ENCODE results near the gene PSMG3. TPM values are rescaled to one million over a fixed set of nuclear protein-coding genes. Genes with fewer than 3 reads are reported as not detected.

PSMG3 gene
- total RNA-seq, 1 donor from 2014 or later, result 10.7 TPM

GRCh38 chr7:1559626-1560590, 9.9 kb downstream of the PSMG3 start:
- DNase-seq (ENCODE audit: low spot score) (no peak), ATAC-seq (no peak)

- no peak for DNase-seq (ENCODE audit: low spot score)
- no peak for ATAC-seq
Observed at GRCh38 chr7:1558841-1559625, 10.8 kb downstream of the PSMG3 start.

- ATAC-seq (no peak), DNase-seq (ENCODE audit: low spot score) (no peak)
Observed at GRCh38 chr7:1558181-1558811, 11.5 kb downstream of the PSMG3 start.

DNA sequence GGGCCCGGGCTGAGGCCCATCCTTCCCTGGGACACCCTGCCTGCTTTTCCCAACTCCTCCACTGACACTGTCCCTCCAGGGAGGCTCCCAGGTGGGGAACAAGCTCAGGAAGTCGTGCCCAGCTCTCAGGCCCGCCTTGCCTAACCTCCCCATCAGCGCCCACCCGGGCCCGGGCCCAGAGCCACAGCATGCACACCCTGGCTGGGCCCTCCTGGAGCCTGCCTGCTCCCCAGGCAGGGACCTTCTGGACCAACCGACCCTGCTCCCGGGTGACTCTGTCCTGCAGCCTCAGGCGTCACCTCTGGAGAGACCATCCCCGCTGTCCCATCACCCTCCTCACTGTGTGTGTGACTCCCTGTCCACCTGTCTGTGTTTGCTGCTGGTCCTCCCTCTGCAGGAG, 12.1 kb downstream of the PSMG3 start:
- no peak for ATAC-seq
- DNase-seq (ENCODE audit: low spot score), result no peak

- ATAC-seq (no peak), DNase-seq (ENCODE audit: low spot score) (no peak)
Observed at GRCh38 chr7:1557006-1557405, 12.8 kb downstream of the PSMG3 start.

GRCh38 chr7:1555813-1556543, 13.9 kb downstream of the PSMG3 start, which contains the start of gene TMEM184A:
Gene TMEM184A, minus strand, starts transcription at chr7:1556205. Its CDS starts 721 bp downstream, at chr7:1555484.
- ATAC-seq (peak; percentile 89), DNase-seq (ENCODE audit: low spot score) (peak; percentile 97)

- peak; percentile 77 for ATAC-seq
- DNase-seq (ENCODE audit: low spot score), result peak; percentile 84
Observed at GRCh38 chr7:1555046-1555812, 14.6 kb downstream of the PSMG3 start.

GRCh38 chr7:1554333-1555045, 15.3 kb downstream of the PSMG3 start:
- ATAC-seq (no peak), DNase-seq (ENCODE audit: low spot score) (no peak)

DNA sequence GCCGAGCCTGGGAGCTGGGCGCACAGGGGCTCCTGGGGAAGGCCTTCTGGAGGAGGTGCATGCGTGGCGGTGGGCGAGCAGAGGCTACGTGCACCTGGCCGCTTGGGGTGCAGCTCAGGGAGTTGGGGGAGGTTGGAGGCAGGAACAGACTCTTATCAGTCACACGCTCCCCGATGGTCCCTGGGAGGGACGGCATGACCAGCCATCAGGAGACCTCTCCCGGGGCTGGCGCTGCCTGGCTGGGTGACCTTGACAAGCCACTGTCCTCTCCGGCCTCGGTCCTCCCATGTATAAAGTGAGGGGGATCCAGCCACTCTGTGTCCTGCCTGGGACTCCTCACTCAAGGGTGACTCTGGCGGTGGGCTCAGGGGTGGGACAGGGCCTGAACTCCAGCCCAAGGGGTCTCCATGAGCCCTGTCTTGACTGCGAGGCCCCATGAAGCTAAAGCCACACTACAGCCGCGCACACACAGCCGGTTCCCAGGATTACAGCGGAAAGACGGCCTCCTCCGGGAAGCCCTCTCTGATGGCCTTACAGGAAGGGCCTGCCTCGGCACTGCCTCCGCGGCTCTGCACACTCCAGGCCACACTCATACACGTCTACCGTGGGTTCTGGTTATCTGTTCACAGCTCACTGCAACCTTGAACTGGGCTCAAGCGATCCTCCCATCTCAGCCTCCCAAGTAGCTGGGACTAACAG, 16.2 kb downstream of the PSMG3 start:
- DNase-seq (ENCODE audit: low spot score) (peak; percentile 43), ATAC-seq (no peak)

DNA sequence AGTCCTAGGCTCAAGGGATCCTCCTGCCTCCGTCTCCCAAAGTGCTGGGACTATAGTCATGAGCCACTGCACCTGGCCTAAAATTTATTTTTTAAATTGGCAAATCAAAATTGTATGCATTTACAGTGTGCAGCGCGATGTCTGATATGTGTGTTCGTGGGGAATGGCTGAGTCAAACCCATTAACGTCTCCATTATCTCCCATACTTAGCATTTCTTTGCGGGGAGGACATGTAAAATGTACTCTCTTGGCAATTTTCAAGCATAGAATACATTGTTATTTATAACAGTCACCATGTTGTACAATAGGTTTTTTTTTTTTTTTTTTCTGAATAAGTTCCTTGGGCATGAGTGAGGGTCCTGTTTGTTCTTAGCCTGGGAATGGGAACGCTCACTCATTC, 17.6 kb downstream of the PSMG3 start:
- no peak for ATAC-seq

GRCh38 chr7:1550846-1551155, 19.0 kb downstream of the PSMG3 start:
- ATAC-seq (no peak), DNase-seq (ENCODE audit: low spot score) (no peak)

More for the DNA sequence above, 17.6 kb downstream of the PSMG3 start:
- DNase-seq (ENCODE audit: low spot score), result no peak

DNA sequence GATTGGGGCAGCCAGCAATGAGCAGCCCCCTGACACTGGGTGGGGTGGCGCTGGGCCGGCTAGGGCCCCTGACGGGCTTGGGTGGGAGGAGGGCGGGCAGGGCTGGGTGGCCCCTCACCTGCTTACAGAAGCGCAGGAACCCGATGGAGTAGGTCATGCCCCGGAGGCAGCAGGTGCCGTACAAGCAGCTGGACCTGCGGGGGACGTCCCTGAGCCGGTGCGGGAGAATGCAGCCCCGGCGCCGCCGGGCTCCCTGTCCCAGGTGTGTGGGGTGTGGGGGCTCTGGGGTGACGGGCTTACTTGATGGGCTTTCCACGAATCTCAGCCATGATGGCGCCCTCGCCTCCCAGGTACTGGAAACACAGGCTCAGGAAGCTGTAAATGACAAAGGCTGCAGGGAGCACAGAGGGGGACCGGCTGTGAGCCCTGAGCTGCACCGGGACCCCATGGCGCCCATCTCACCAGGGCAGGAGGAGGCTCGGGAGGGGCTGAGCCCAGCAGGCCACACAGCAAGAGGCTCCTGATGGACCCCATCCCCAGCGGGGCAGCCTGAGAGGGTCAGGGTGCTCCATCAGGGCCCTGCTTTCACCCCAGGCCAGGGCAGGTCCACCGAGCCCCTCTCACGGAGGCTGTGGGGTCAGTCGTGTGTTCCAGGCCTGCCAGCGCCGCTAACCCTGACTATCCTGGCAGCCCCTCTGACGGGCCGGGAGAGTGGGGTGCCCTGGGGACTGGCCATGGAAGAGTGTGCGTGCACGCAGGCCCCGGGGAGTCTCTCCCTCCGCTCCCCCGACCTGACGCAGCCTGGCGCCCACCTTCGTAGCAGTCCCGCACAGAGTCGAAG, 19.6 kb downstream of the PSMG3 start:
- DNase-seq (ENCODE audit: low spot score) (no peak), ATAC-seq (no peak)

GRCh38 chr7:1549357-1550004, 20.4 kb downstream of the PSMG3 start:
- no peak for ATAC-seq
- DNase-seq (ENCODE audit: low spot score), result peak; percentile 40

DNA sequence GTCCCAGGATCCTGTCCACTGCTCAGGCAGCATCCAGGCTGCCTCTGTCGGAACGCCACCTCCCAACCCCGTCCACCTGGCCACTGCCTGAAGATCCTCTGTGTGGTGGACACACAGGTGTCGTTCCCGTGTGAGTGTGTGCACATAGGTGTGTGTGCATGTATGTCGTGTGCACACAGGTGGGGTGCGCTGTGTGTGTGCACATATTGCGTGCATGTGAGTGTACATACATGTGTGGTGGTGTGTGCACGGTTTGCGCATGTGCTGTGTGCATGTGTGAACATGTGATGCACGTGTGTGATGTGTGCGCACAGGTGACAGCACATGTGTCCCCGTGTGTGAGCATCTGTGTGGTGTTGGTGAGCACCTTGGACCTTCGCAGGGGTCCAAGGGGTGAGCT, 20.9 kb downstream of the PSMG3 start:
- no peak for ATAC-seq
- DNase-seq (ENCODE audit: low spot score), result no peak

GRCh38 chr7:1548438-1548831, 21.4 kb downstream of the PSMG3 start:
- no peak for DNase-seq (ENCODE audit: low spot score)
- ATAC-seq, result no peak

DNA sequence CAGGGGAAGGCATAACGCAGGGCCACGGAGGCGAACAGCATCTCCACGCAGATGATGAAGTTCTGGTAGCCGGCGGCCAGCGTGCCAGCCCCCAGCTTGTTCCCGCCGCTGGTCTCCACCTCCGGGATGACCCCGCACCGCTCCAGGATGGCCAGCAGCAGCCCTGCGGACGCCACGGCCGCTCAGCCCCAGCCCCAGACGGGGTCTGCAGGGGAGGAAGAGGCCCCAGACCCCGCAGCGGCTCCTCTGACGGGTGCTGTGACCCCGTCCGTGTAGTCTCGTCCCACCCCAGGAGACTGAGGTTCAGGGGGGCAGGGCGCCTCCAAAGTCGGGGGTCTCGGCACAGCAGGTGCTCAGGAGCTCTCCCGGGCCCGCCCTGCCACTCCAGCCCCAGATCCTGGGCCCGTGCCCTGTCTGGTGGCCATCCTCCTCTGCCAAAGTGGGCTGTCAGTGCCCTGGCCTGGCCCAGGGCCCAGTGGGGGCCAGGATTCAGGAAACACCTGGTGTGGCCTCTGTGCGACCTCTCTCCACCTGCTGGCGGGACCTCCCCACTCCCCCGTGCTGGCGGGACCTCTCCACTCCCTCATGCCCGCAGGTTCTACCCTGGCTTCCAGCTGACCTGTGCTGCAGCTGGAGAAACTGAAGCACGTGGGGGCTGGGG, 21.9 kb downstream of the PSMG3 start:
- no peak for DNase-seq (ENCODE audit: low spot score)
- ATAC-seq, result no peak
